ENCODE measurements around the gene HOXD12.

DNA sequence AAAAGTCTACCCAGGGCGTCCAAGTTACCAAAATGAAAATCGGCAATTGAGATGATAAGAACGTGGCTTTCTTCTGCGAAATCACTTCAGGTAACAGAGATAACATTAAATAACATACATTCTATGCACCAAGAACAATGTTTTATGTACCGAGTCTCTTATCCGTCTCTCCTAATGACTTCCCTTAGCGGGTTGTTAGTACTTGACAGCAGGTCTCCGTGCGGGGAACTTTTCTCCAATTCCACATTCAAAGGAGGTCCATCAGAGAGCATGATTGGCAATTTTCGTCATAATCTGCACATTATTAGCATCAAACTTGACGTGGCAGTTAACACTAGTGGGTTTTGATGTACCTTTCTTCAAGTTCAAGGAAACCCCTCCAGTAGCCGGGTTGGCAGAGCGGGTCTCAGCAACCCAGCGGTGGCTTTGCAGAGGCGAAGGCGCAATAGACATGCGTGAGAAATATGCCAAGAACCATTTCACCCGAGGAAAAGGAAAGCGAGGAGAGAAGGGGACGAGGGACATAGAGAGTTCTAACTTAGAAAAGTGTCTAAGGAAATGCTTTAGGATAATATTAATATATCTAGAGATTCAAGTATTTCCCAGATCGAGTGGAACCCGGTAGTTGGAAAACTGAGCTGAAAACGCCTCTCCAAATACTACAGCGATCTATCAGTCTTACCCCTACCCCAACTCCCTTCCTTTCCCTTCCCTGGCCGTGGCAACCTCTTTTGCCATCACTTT is 20.9 kb upstream of the HOXD12 start:
- TF ChIP-seq, protein P1, sequence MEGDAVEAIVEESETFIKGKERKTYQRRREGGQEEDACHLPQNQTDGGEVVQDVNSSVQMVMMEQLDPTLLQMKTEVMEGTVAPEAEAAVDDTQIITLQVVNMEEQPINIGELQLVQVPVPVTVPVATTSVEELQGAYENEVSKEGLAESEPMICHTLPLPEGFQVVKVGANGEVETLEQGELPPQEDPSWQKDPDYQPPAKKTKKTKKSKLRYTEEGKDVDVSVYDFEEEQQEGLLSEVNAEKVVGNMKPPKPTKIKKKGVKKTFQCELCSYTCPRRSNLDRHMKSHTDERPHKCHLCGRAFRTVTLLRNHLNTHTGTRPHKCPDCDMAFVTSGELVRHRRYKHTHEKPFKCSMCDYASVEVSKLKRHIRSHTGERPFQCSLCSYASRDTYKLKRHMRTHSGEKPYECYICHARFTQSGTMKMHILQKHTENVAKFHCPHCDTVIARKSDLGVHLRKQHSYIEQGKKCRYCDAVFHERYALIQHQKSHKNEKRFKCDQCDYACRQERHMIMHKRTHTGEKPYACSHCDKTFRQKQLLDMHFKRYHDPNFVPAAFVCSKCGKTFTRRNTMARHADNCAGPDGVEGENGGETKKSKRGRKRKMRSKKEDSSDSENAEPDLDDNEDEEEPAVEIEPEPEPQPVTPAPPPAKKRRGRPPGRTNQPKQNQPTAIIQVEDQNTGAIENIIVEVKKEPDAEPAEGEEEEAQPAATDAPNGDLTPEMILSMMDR (IDR thresholded peaks at IDR 0.05): no peak
- TF ChIP-seq, protein P2, sequence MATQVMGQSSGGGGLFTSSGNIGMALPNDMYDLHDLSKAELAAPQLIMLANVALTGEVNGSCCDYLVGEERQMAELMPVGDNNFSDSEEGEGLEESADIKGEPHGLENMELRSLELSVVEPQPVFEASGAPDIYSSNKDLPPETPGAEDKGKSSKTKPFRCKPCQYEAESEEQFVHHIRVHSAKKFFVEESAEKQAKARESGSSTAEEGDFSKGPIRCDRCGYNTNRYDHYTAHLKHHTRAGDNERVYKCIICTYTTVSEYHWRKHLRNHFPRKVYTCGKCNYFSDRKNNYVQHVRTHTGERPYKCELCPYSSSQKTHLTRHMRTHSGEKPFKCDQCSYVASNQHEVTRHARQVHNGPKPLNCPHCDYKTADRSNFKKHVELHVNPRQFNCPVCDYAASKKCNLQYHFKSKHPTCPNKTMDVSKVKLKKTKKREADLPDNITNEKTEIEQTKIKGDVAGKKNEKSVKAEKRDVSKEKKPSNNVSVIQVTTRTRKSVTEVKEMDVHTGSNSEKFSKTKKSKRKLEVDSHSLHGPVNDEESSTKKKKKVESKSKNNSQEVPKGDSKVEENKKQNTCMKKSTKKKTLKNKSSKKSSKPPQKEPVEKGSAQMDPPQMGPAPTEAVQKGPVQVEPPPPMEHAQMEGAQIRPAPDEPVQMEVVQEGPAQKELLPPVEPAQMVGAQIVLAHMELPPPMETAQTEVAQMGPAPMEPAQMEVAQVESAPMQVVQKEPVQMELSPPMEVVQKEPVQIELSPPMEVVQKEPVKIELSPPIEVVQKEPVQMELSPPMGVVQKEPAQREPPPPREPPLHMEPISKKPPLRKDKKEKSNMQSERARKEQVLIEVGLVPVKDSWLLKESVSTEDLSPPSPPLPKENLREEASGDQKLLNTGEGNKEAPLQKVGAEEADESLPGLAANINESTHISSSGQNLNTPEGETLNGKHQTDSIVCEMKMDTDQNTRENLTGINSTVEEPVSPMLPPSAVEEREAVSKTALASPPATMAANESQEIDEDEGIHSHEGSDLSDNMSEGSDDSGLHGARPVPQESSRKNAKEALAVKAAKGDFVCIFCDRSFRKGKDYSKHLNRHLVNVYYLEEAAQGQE (IDR thresholded peaks at IDR 0.05; ENCODE audit: insufficient read depth in 1 of 2, low read depth in 2 of 2, low read length in 1 of 2): no peak
- TF ChIP-seq POLR2AphosphoS5 (IDR thresholded peaks at IDR 0.05; ENCODE audit: low read depth, low read length): no peak

Measured in Panc1 (cell line).